DMS114 treated with DMSO at 0.1 percent for 48 hours (cell line): ENCODE data around the gene IL1RL2.

ENCODE experiments used
- DNase-seq: peaks from one replicate; lab custom pipeline; 2025; ENCODE audit not compliant: unreplicated experiment; lab: John Stamatoyannopoulos, UW

IL1RL2 gene

GRCh38 chr2:102186791-102187495 lies at the start of gene IL1RL2:
Gene IL1RL2 (plus strand): TSS chr2:102187023. CDS start chr2:102187868, 845 bp downstream.
- no peak for DNase-seq

- DNase-seq, result no peak
Observed at GRCh38 chr2:102137138-102137537, 49.7 kb upstream of the IL1RL2 start.

GRCh38 chr2:102138331-102138730 lies 48.5 kb upstream of the IL1RL2 start:
- DNase-seq, result no peak

- no peak for DNase-seq
Observed at GRCh38 chr2:102139851-102140250, 47.0 kb upstream of the IL1RL2 start.

GRCh38 chr2:102140377-102140776 lies 46.4 kb upstream of the IL1RL2 start:
- DNase-seq, result no peak

GRCh38 chr2:102141011-102141943 lies 45.5 kb upstream of the IL1RL2 start:
- DNase-seq, result no peak

GRCh38 chr2:102141970-102142828 lies 44.6 kb upstream of the IL1RL2 start, which contains the start of gene IL1R1:
Gene IL1R1 (plus strand): TSS chr2:102142746. CDS start chr2:102157725, 14,979 bp downstream.
- peak; percentile 33 for DNase-seq

- DNase-seq, result no peak
Observed at GRCh38 chr2:102142829-102143449, 43.9 kb upstream of the IL1RL2 start.

- DNase-seq, result no peak
Observed at GRCh38 chr2:102143450-102143985, 43.3 kb upstream of the IL1RL2 start.

GRCh38 chr2:102144128-102144527 lies 42.7 kb upstream of the IL1RL2 start:
- DNase-seq, result no peak

GRCh38 chr2:102145107-102145506 lies 41.7 kb upstream of the IL1RL2 start:
- no peak for DNase-seq

GRCh38 chr2:102145934-102146333 lies 40.9 kb upstream of the IL1RL2 start:
- DNase-seq, result no peak

GRCh38 chr2:102147935-102148334 lies 38.9 kb upstream of the IL1RL2 start:
- DNase-seq, result no peak

- DNase-seq, result no peak
Observed at GRCh38 chr2:102149243-102149642, 37.6 kb upstream of the IL1RL2 start.

- no peak for DNase-seq
Observed at GRCh38 chr2:102149644-102150455, 37.0 kb upstream of the IL1RL2 start.

- no peak for DNase-seq
Observed at GRCh38 chr2:102154364-102154763, 32.5 kb upstream of the IL1RL2 start.

GRCh38 chr2:102154946-102155702 lies 31.7 kb upstream of the IL1RL2 start:
- DNase-seq, result no peak

- no peak for DNase-seq
Observed at GRCh38 chr2:102155703-102156515, 30.9 kb upstream of the IL1RL2 start.
